ENCODE measurements around the gene CDK15. TPM values are rescaled to one million over a fixed set of nuclear protein-coding genes. Genes with fewer than 3 reads are reported as not detected.

Gene CDK15
- total RNA-seq, 1 experiment from 2014 or later, result not detected

DNA sequence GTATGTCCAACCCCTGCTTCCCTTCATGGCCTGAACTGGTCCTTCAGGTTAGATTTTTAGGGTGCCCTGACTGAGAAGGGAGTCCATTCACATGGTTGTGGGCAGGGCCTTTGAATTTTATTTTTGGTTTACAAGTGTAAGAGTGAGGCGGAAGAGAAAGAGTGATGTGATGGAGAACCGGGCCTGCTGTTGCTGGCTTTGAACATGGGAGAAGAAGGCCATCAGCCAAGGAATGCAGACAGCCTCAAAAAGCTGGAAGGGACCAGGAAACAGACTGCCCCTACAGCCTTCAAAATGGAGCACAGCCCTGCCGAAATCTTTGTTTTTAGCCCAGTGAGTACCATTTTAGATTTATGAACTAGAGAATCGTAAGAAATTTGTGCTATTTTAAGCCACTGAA, 105.0 kb downstream of the CDK15 start:
- BruUV-seq (replicated peaks), result no TSS peak
- intact Hi-C loops (cut with micrococcal nuclease), result no loop called here
- no peaks in the 10 kb centered on the region for H3K79me2 ChIP-seq (ENCODE audit: insufficient read depth, low read length)
- POLR2A ChIA-PET, result no interaction called here
- H3K4me2 ChIP-seq (ENCODE audit: low read length), result no peak overlapping the region
- no peaks in the 10 kb centered on the region for H3K4me1 ChIP-seq (ENCODE audit: control insufficient read depth in 1 of 2, insufficient read depth in 2 of 2, low read length in 2 of 2)
- no peak for DNase-seq (ENCODE audit: low read depth, low spot score)
- TF ChIP-seq EZH2phosphoT487 (IDR thresholded peaks at IDR 0.05; ENCODE audit: borderline replicate concordance) (no peak), CTCF (IDR thresholded peaks at IDR 0.05 in 2 of 3, conservative IDR thresholded peaks at IDR 0.05 in 1 of 3; ENCODE audit: borderline replicate concordance in 1 of 3, insufficient read depth in 1 of 3, low read depth in 2 of 3, low read length in 2 of 3) (no peak), MAX (IDR thresholded peaks at IDR 0.05) (no peak), EZH2 (IDR thresholded peaks at IDR 0.05) (no peak), EGR1 (IDR thresholded peaks at IDR 0.05; ENCODE audit: low read depth) (no peak), ELF1 (IDR thresholded peaks at IDR 0.05; ENCODE audit: borderline replicate concordance, low read depth) (no peak), JUND (IDR thresholded peaks at IDR 0.05) (no peak), CBX3 (IDR thresholded peaks at IDR 0.05; ENCODE audit: low read depth) (no peak), TCF7L2 (IDR thresholded peaks at IDR 0.05; ENCODE audit: borderline replicate concordance, extremely low read depth, insufficient read depth, insufficient read length) (no peak), SRF (IDR thresholded peaks at IDR 0.05; ENCODE audit: low read depth) (no peak), POLR2A (IDR thresholded peaks at IDR 0.05; ENCODE audit: borderline replicate concordance, extremely low read depth, insufficient read depth, insufficient read length) (no peak), SIN3A (IDR thresholded peaks at IDR 0.05; ENCODE audit: low read depth) (no peak), RAD21 (IDR thresholded peaks at IDR 0.05; ENCODE audit: low read depth) (no peak)
- TF ChIP-seq, protein P1, sequence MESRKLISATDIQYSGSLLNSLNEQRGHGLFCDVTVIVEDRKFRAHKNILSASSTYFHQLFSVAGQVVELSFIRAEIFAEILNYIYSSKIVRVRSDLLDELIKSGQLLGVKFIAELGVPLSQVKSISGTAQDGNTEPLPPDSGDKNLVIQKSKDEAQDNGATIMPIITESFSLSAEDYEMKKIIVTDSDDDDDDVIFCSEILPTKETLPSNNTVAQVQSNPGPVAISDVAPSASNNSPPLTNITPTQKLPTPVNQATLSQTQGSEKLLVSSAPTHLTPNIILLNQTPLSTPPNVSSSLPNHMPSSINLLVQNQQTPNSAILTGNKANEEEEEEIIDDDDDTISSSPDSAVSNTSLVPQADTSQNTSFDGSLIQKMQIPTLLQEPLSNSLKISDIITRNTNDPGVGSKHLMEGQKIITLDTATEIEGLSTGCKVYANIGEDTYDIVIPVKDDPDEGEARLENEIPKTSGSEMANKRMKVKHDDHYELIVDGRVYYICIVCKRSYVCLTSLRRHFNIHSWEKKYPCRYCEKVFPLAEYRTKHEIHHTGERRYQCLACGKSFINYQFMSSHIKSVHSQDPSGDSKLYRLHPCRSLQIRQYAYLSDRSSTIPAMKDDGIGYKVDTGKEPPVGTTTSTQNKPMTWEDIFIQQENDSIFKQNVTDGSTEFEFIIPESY (IDR thresholded peaks at IDR 0.05; ENCODE audit: extremely low read depth, insufficient replicate concordance, low read length), result no peak
- TF ChIP-seq, protein P2, sequence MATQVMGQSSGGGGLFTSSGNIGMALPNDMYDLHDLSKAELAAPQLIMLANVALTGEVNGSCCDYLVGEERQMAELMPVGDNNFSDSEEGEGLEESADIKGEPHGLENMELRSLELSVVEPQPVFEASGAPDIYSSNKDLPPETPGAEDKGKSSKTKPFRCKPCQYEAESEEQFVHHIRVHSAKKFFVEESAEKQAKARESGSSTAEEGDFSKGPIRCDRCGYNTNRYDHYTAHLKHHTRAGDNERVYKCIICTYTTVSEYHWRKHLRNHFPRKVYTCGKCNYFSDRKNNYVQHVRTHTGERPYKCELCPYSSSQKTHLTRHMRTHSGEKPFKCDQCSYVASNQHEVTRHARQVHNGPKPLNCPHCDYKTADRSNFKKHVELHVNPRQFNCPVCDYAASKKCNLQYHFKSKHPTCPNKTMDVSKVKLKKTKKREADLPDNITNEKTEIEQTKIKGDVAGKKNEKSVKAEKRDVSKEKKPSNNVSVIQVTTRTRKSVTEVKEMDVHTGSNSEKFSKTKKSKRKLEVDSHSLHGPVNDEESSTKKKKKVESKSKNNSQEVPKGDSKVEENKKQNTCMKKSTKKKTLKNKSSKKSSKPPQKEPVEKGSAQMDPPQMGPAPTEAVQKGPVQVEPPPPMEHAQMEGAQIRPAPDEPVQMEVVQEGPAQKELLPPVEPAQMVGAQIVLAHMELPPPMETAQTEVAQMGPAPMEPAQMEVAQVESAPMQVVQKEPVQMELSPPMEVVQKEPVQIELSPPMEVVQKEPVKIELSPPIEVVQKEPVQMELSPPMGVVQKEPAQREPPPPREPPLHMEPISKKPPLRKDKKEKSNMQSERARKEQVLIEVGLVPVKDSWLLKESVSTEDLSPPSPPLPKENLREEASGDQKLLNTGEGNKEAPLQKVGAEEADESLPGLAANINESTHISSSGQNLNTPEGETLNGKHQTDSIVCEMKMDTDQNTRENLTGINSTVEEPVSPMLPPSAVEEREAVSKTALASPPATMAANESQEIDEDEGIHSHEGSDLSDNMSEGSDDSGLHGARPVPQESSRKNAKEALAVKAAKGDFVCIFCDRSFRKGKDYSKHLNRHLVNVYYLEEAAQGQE (IDR thresholded peaks at IDR 0.05; ENCODE audit: low read depth), result no peak
- no peaks in the 10 kb centered on the region for H3K9me2 ChIP-seq (ENCODE audit: insufficient read depth)
- H3K27me3 ChIP-seq (ENCODE audit: insufficient read depth, low read length), result no peaks in the 10 kb centered on the region
- RAD21 ChIA-PET (ENCODE audit: low non-redundant PET in 1 of 2, low total read pairs in 2 of 2, uncharacterized antibody in 2 of 2, unreplicated experiment in 2 of 2), result no interaction called here
- no peaks in the 10 kb centered on the region for H3K9me3 ChIP-seq (ENCODE audit: control insufficient read depth in 1 of 2, insufficient read depth in 1 of 2, low read depth in 1 of 2, low read length in 2 of 2)
- no peaks in the 10 kb centered on the region for H3K36me3 ChIP-seq (ENCODE audit: control insufficient read depth in 1 of 2, insufficient read depth in 2 of 2, low read length in 2 of 2)
- no peak overlapping the region for H3K9ac ChIP-seq (ENCODE audit: low read length)
- H2AFZ ChIP-seq (ENCODE audit: low read depth, low read length, poor library complexity, severe bottlenecking), result no peak overlapping the region
- CTCF ChIA-PET, result no interaction called here
- H4K20me1 ChIP-seq (ENCODE audit: insufficient read depth), result no peaks in the 10 kb centered on the region
- H3K27ac ChIP-seq (ENCODE audit: low read depth, low read length), result no peak overlapping the region
- ATAC-seq, result no peak
- no peak overlapping the region for H3K4me3 ChIP-seq (replicated peaks in 1 of 2; ENCODE audit: low read depth in 1 of 2, low read length in 2 of 2)

Measured in HCT116 (cell line).